NCI-H460 (cell line): ENCODE measurements around the gene ACVR1B. TPM values are rescaled to one million over a fixed set of nuclear protein-coding genes. Genes with fewer than 3 reads are reported as not detected.

Experiments used
- DNase-seq: peaks from one replicate; pipeline ENCODE4 v3.0.0-alpha.2; 2016; ENCODE audit warnings: low read depth; ENCODE audit errors: extremely low read depth
- small RNA-seq, 2 experiments: library from RNA; depleted of rRNA; stranded (forward); fragments of <200 nt; gene quantifications; one replicate each; pipeline ENCODE3, GENCODE V24; 2014
- total RNA-seq: library from RNA; depleted of rRNA; stranded (reverse); fragments of >200 nt; shearing (Covaris generic); gene quantifications from 2 replicates; pipeline ENCODE4 v1.2.3, GENCODE V29; 2014; rRNA removed

ACVR1B gene
- total RNA-seq, 1 experiment from 2014 or later: 7.7 TPM

GRCh38 chr12:52041035-52041434 lies 89.5 kb downstream of the ACVR1B start:
- no peak for DNase-seq

- DNase-seq: no peak
These were observed 90.2 kb downstream of the ACVR1B start for GRCh38 chr12:52041695-52042123.

GRCh38 chr12:52042706-52043385 lies 91.3 kb downstream of the ACVR1B start:
- DNase-seq: no peak

GRCh38 chr12:52043386-52044212 lies 92.1 kb downstream of the ACVR1B start:
- DNase-seq: no peak

GRCh38 chr12:52044292-52044983 lies 92.9 kb downstream of the ACVR1B start:
- no peak for DNase-seq

- DNase-seq: no peak
These were observed 94.3 kb downstream of the ACVR1B start for GRCh38 chr12:52045794-52046199.

Small RNA genes lying within 50 kb of the gene (small RNA-seq; reads per million reads assigned to genes)
- 0 reads per million in 2 experiments for gene RNU6-574P

Other genes starting within 250 kb of the ACVR1B start
- 0.06 and 0.10 TPM in 2 replicates for gene FIGNL2, start 103.0 kb upstream of the ACVR1B start, total RNA-seq
- gene ANKRD33, start 63.6 kb upstream of the ACVR1B start, total RNA-seq: not detected in 2 replicates
- not detected in 2 replicates for gene ACVRL1, start 44.2 kb upstream of the ACVR1B start, total RNA-seq
- gene TAMALIN, start 55.2 kb downstream of the ACVR1B start, total RNA-seq: 0.32 TPM in 1 of 2 replicates, not detected in the other
- gene NR4A1, start 99.7 kb downstream of the ACVR1B start, total RNA-seq: 92.3 and 94.6 TPM in 2 replicates
- 92.1 and 96.9 TPM in 2 replicates for gene ATG101, start 118.3 kb downstream of the ACVR1B start, total RNA-seq
- 0.12 TPM in 1 of 2 replicates, not detected in the other for gene SMIM41, start 128.0 kb downstream of the ACVR1B start, total RNA-seq
- gene KRT80, start 240.3 kb downstream of the ACVR1B start, total RNA-seq: 36.0 and 41.3 TPM in 2 replicates